K562 (cell line): ENCODE measurements around the gene KLHL8. TPM values are rescaled to one million over a fixed set of nuclear protein-coding genes. Genes with fewer than 3 reads are reported as not detected.

ENCODE experiments used
- ATAC-seq: fragments of 200-7000 bp; cut with Tn5 transposase; 3 replicates; pipeline ENCODE4 v1.9.1; 2020; ENCODE audit warnings: moderate library complexity
- BruUV-seq: library from RNA; stranded (reverse); fragments of 400-500 nt; replicated peaks from 2 replicates; lab custom pipeline; 2021; lab: Mats Ljungman, UMichigan
- CTCF ChIA-PET: fragments of 300-600 bp; formaldehyde crosslinking; extraction: SDS; loops from one replicate; lab custom pipeline; 2021; ENCODE audit warnings: low intra/inter-chr PET ratio; lab: Yijun Ruan, JAX
- POLR2A ChIA-PET: fragments of 300-600, 350-650 bp; sonication (Branson Sonifier 250); formaldehyde crosslinking; extraction: SDS; loops from one replicate; lab custom pipeline; 2021; ENCODE audit warnings: antibody characterized with exemption, inconsistent platforms; lab: Yijun Ruan, JAX
- DNase-seq, 4 experiments: peaks; one replicate each; pipeline versions ENCODE4 v3.0.0 to v3.0.0-alpha.2; 2011 to 2018; ENCODE audit warnings: low spot score in 3 of 4, mixed read lengths in 3 of 4; ENCODE audit errors: extremely low read depth in 1 of 4
- FAIRE-seq: peaks from 2 replicates; lab custom pipeline; 2011; peaks lifted over from hg19 to GRCh38; lab: Jason Lieb, UNC
- H2AFZ ChIP-seq: 2 replicates; pipeline ENCODE4 v1.6.0; 2011; ENCODE audit warnings: low read depth, low read length, control low read depth, inconsistent platforms
- H3K27ac ChIP-seq: fragments of 200-600 bp; 3 replicates; pipeline ENCODE4 v1.8.0; 2011; ENCODE audit warnings: low read depth, mild to moderate bottlenecking, control low read depth, inconsistent platforms, low read length, moderate library complexity, mixed read lengths; ENCODE audit errors: extremely low read depth
- H3K27me3 ChIP-seq, 2 experiments: fragments of 300-600 bp in 1 of 2; 2 replicates in 1 of 2; 3 replicates in 1 of 2; pipeline versions ENCODE4 v1.6.0 to v1.8.0; 2011; ENCODE audit warnings: inconsistent platforms in 2 of 2, low read length in 2 of 2, mild to moderate bottlenecking in 1 of 2, mixed read lengths in 1 of 2, moderate library complexity in 1 of 2; ENCODE audit not compliant: control insufficient read depth in 2 of 2, insufficient read depth in 2 of 2
- H3K36me3 ChIP-seq: fragments of 300-600 bp; 3 replicates; pipeline ENCODE4 v1.8.0; 2011; ENCODE audit warnings: mild to moderate bottlenecking, low read length, inconsistent platforms; ENCODE audit not compliant: control insufficient read depth, insufficient read depth
- H3K4me1 ChIP-seq, 2 experiments: fragments of 200-600 bp in 1 of 2; replicated peaks in 1 of 2; 2 replicates in 1 of 2; 3 replicates in 1 of 2; pipeline versions ENCODE4 v1.5.1 to v1.8.0; 2011; ENCODE audit warnings: inconsistent platforms in 2 of 2, low read length in 2 of 2, mild to moderate bottlenecking in 1 of 2, mixed read lengths in 1 of 2, moderate library complexity in 1 of 2; ENCODE audit not compliant: control insufficient read depth in 2 of 2, insufficient read depth in 2 of 2
- H3K4me2 ChIP-seq: 2 replicates; pipeline ENCODE4 v1.6.1; 2011; ENCODE audit warnings: low read length, control low read depth, inconsistent platforms, mixed read lengths; ENCODE audit not compliant: insufficient read depth
- H3K4me3 ChIP-seq: fragments of 200-600 bp; sonication (generic), shearing (Covaris generic); 2 replicates; pipeline ENCODE4 v1.5.1; 2016; ENCODE audit warnings: control low read depth, inconsistent platforms
- H3K79me2 ChIP-seq: fragments of 200-600 bp; 3 replicates; pipeline ENCODE4 v1.8.0; 2011; ENCODE audit warnings: low read length, inconsistent platforms; ENCODE audit not compliant: control insufficient read depth, insufficient read depth
- H3K9ac ChIP-seq, 2 experiments: 2 replicates each; pipeline versions ENCODE4 v1.6.0 to v1.6.1; 2011; ENCODE audit warnings: low read depth in 2 of 2, low read length in 2 of 2, control low read depth in 1 of 2, inconsistent platforms in 1 of 2, mild to moderate bottlenecking in 1 of 2, mixed read lengths in 1 of 2; ENCODE audit not compliant: insufficient read depth in 1 of 2
- H3K9me1 ChIP-seq: one replicate; pipeline ENCODE4 v1.6.0; 2011; ENCODE audit warnings: inconsistent platforms, mild to moderate bottlenecking, low read length, moderate library complexity; ENCODE audit not compliant: control insufficient read depth, insufficient read depth
- H3K9me3 ChIP-seq: replicated peaks from 2 replicates; pipeline ENCODE4 v1.5.1; 2011; ENCODE audit warnings: low read depth, low read length, inconsistent platforms; ENCODE audit not compliant: control insufficient read depth, insufficient read depth
- H4K20me1 ChIP-seq: replicated peaks from 2 replicates; pipeline ENCODE4 v1.6.1; 2011; ENCODE audit warnings: low read length, inconsistent platforms, mixed read lengths; ENCODE audit not compliant: control insufficient read depth, insufficient read depth
- CBX1 ChIP-seq: sonication (generic); IDR thresholded peaks from 2 replicates; pipeline ENCODE4 v1.6.1; 2016; ENCODE audit warnings: antibody characterized with exemption, low read depth, mild to moderate bottlenecking
- CBX3 ChIP-seq, 2 experiments: IDR thresholded peaks; 1 replicate in 1 of 2; 2 replicates in 1 of 2; pipeline ENCODE4 v1.6.1; 2012; ENCODE audit warnings: inconsistent platforms in 2 of 2, low read length in 2 of 2, borderline replicate concordance in 1 of 2, control low read depth in 1 of 2
- CBX5 ChIP-seq: IDR thresholded peaks from 2 replicates; pipeline ENCODE4 v1.6.1; 2014; ENCODE audit warnings: low read depth, borderline replicate concordance
- EHMT2 ChIP-seq: fragments of 450-650 bp; IDR thresholded peaks from 2 replicates; pipeline ENCODE4 v1.6.1; 2018; ENCODE audit warnings: antibody characterized with exemption
- FOS ChIP-seq: IDR thresholded peaks from 3 replicates; pipeline ENCODE4 v1.6.1; 2011; ENCODE audit not compliant: insufficient read length; ENCODE audit errors: extremely low read depth
- HDAC1 ChIP-seq, 2 experiments: fragments of 450-650 bp; IDR thresholded peaks; 2 replicates each; pipeline ENCODE4 v1.6.1; 2016 to 2017; ENCODE audit warnings: inconsistent platforms in 1 of 2, mild to moderate bottlenecking in 1 of 2, moderate library complexity in 1 of 2
- HDAC6 ChIP-seq: IDR thresholded peaks from 2 replicates; pipeline ENCODE4 v1.6.1; 2012; ENCODE audit warnings: low read depth, mild to moderate bottlenecking, control low read depth, inconsistent platforms, low read length, moderate library complexity
- LEF1 ChIP-seq: fragments of 450-650 bp; IDR thresholded peaks from 2 replicates; pipeline ENCODE4 v1.6.1; 2016; ENCODE audit warnings: mild to moderate bottlenecking
- MEIS2 ChIP-seq: fragments of 450-650 bp; IDR thresholded peaks from 2 replicates; pipeline ENCODE4 v1.6.1; 2014; ENCODE audit warnings: mild to moderate bottlenecking; ENCODE audit not compliant: partially characterized antibody
- NBN ChIP-seq: fragments of 450-650 bp; IDR thresholded peaks from 2 replicates; pipeline ENCODE4 v1.6.1; 2016; ENCODE audit warnings: low read depth, mild to moderate bottlenecking
- NFIC ChIP-seq: fragments of 450-650 bp; IDR thresholded peaks from 2 replicates; pipeline ENCODE4 v1.6.1; 2017; ENCODE audit warnings: mild to moderate bottlenecking, inconsistent platforms
- PBX2 ChIP-seq, 2 experiments: IDR thresholded peaks in 1 of 2; conservative IDR thresholded peaks in 1 of 2; 2 replicates each; pipeline ENCODE4 v1.6.1; 2016; ENCODE audit warnings: low read depth in 2 of 2, mild to moderate bottlenecking in 1 of 2, missing compliant biosample characterization in 1 of 2, missing genetic modification characterization in 1 of 2, moderate library complexity in 1 of 2
- PML ChIP-seq: IDR thresholded peaks from 2 replicates; pipeline ENCODE4 v1.6.1; 2012; ENCODE audit warnings: low read length, inconsistent platforms
- TRIM24 ChIP-seq, 2 experiments: fragments of 450-650 bp; IDR thresholded peaks; 2 replicates each; pipeline ENCODE4 v1.6.1; 2016
- TRIM28 ChIP-seq: fragments of 450-650 bp; IDR thresholded peaks from 2 replicates; pipeline ENCODE4 v1.6.1; 2017
- XRCC3 ChIP-seq: fragments of 450-650 bp; IDR thresholded peaks from 2 replicates; pipeline ENCODE4 v1.6.1; 2017; ENCODE audit warnings: mild to moderate bottlenecking, moderate library complexity
- ZEB2 ChIP-seq: fragments of 450-650 bp; IDR thresholded peaks from 2 replicates; pipeline ENCODE4 v1.6.1; 2016
- ZNF280A ChIP-seq: fragments of 450-650 bp; IDR thresholded peaks from 2 replicates; pipeline ENCODE4 v1.6.1; 2018; ENCODE audit warnings: mild to moderate bottlenecking, low read depth; ENCODE audit not compliant: partially characterized antibody
- ZNF507 ChIP-seq: conservative IDR thresholded peaks from 2 replicates; pipeline ENCODE4 v1.6.1; 2017; ENCODE audit warnings: missing genetic modification characterization, missing compliant biosample characterization
- WGBS: fragments of 100-300 bp; shearing (Covaris generic); methylation state at CpG from one replicate; pipeline ENCODE4 v1.1.6; 2016; ENCODE audit warnings: low coverage, mixed read lengths; ENCODE audit not compliant: insufficient coverage; ENCODE audit errors: missing lambda C conversion rate; 5-methylcytosine and 5-hydroxymethylcytosine counted together
- in situ Hi-C: fragments of 300-500 bp; cut with MboI; formaldehyde crosslinking; loops from 4 replicates; pipeline ENCODE4 v1.15.0; 2018; ENCODE audit warnings: inconsistent platforms, mixed read lengths
- intact Hi-C: fragments of 100-400 bp; cut with micrococcal nuclease; formaldehyde crosslinking; loops from 2 replicates; pipeline ENCODE4 v1.14.2; 2022
- polyA plus RNA-seq, 8 experiments: library from polyadenylated mRNA; depleted of rRNA in 4 of 8; stranded (reverse) in 5 of 8; unstranded in 3 of 8; fragments of >200 nt; fragmentation: Nextera tagmentation in 2 of 8; fragmentation: Illumina TruSeq in 1 of 8; extraction: Ambion mirVana in 2 of 8; extraction: Trizol in 1 of 8; gene quantifications; 2 replicates each; pipeline versions ENCODE4 v1.2.1 to v1.2.3, GENCODE V29; 2011 to 2014; ENCODE audit warnings: inconsistent platforms in 1 of 8, missing spikeins in 1 of 8
- total RNA-seq, 7 experiments: library from RNA; depleted of rRNA in 6 of 7; stranded (reverse); fragments of >200 nt in 6 of 7; fragmentation: Illumina TruSeq in 2 of 7; extraction: Trizol in 2 of 7; gene quantifications; 2 replicates each; pipeline versions ENCODE4 v1.2.1 to v1.2.3, GENCODE V29; 2011 to 2021; ENCODE audit warnings: low replicate concordance in 1 of 7

KLHL8 gene
- total and polyA plus RNA-seq, 9 of the 15 experiments (the other 6 are each of a cell fraction or from before 2014, with no cell fraction given): 8.7 to 25.3 (median 15.7) TPM

- no peaks in the 10 kb centered on the region for H3K27me3 ChIP-seq
- H3K9me1 ChIP-seq: no peaks in the 10 kb centered on the region
- no peak overlapping the region for H3K27ac ChIP-seq
- ChIA-PET CTCF (no interaction called here), POLR2A (no interaction called here)
- no TSS peak for BruUV-seq
- no peaks in the 10 kb centered on the region for H4K20me1 ChIP-seq
- intact Hi-C loops (no loop called here), in situ Hi-C loops (no loop called here)
- H3K9ac ChIP-seq: no peak overlapping the region
- DNase-seq (no peak), FAIRE-seq (no peak), ATAC-seq (no peak)
- no peak overlapping the region for H3K4me3 ChIP-seq
- no peak overlapping the region for H3K4me2 ChIP-seq
- no peaks in the 10 kb centered on the region for H3K4me1 ChIP-seq
- no peak overlapping the region for H2AFZ ChIP-seq
- WGBS: 15% methylated on average over 2 of the region's 2 CpGs
- no peaks in the 10 kb centered on the region for H3K36me3 ChIP-seq
- H3K79me2 ChIP-seq: no peaks in the 10 kb centered on the region
- peaks cover 11% of the 10 kb centered on the region for H3K9me3 ChIP-seq
- TF ChIP-seq ZNF280A (peak; percentile 97), CBX3 (IDR thresholded peaks at IDR 0.05; ENCODE audit: borderline replicate concordance in 1 of 2, low read length in 2 of 2) (peak in 1 of 2 experiments; percentile 99; a peak in 2 of 3 replicates), CBX1 (peak; percentile 88; the same call in 1 of the 2 replicates), ZNF507 (no peak), XRCC3 (peak; percentile 74; the same call in 1 of the 2 replicates), PML (peak; percentile 21; the same call in 1 of the 2 replicates), EHMT2 (0 out of 2 replicates have a peak, but pooled peaks have one; percentile 16), ZEB2 (peak; percentile 68; the same call in 1 of the 2 replicates), HDAC1 (IDR thresholded peaks at IDR 0.05) (peak in 1 of 2 experiments; percentile 95; a peak in 2 of 4 replicates), FOS (no peak), NBN (peak; percentile 41; the same call in 1 of the 2 replicates), HDAC6 (no peak), MEIS2 (peak; percentile 73), PBX2 (CRISPR knock-in tag; IDR thresholded peaks at IDR 0.05; ENCODE audit: low read depth) (no peak), PBX2 (tag; conservative IDR thresholded peaks at IDR 0.05; ENCODE audit: low read depth) (peak; percentile 39; the same call in 1 of the 2 replicates), NFIC (no peak), CBX5 (peak; percentile 98), LEF1 (0 out of 2 replicates have a peak, but pooled peaks have one; percentile 27), TRIM24 (IDR thresholded peaks at IDR 0.05) (peak in 1 of 2 experiments; percentile 84; a peak in 3 of 4 replicates), TRIM28 (peak; percentile 99)
Measured at GRCh38 chr4:87243426-87244053, 23.1 kb upstream of the KLHL8 start.
